Inflammatory macrophage treated with lipopolysaccharide for 4 hours (primary cell): ENCODE data around the gene SEZ6L.

Experiments used
- DNase-seq: peaks from one replicate; pipeline ENCODE4 v3.0.0-alpha.2; 2020

SEZ6L gene

DNA sequence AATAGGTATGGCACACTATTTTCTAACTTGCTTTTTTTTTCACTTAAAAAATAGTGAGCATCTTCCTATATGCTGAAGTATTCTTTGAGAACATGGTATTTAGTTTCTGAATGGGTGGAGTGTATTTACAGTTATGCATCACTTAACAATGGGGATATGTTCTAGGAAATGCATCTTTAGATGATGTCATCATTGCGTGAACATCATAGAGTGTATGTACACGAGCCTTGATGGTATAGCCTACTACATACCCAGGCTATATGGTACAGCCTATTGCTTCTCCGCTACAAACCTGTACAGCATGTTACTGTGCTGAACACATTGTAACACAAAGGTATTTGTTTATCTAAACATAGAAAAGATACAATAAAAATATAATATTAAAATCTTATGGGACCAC, 135.5 kb downstream of the SEZ6L start:
- no peak for DNase-seq

DNA sequence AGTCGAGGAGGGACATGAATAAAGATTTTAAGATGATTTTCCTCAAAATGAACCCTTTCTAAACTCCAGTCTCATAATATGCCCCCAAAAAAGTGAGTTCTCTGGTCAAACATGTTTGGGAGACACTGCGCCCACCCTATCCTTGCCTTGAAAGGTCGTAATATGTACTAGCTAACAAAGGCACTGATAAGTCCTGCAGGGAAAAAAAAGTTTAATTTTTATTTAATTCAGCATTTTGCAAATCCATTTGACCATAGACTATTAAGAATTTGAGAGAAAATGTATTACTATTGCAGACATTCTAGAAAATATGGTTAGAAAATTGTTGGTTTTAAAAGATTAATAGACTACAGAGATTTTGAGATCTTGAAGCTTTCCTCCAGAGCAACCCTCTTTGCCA, 139.2 kb downstream of the SEZ6L start:
- no peak for DNase-seq

DNA sequence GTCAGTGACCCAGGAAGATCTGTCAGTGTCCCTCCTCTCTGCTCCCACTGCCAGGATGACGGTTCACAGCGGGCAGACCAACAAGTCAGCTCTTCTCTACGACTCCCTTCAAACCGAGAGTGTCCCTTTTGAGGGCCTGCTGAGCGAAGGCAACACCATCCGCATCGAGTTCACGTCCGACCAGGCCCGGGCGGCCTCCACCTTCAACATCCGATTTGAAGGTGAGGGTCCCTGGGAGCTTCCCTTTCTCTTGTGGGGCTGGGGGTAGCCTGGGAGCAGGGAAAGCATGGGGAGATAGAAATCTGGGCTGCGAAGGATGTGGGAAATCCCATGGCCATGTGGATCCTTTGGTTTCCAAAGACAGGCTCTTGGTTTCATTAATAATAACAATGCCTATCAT, 141.4 kb downstream of the SEZ6L start:
- DNase-seq = no peak

DNA sequence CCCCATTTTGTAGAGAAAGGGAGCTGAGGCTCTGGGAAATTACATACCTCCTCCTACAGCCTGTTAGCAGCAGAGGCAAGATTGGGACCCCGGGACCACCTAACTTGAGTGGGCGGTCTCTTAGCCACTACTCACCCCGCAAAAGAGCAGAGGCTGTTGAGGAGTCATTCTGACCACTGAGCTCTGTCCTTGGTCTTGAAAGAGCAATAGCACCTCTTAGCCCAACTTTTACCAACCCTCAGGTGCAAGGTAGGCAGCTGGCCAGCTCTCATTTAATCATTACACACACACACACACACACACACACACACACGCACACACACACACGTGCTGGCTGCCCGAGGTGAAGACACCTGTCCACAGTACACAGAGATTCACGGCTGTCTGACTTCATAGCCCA, 144.0 kb downstream of the SEZ6L start:
- no peak for DNase-seq

DNA sequence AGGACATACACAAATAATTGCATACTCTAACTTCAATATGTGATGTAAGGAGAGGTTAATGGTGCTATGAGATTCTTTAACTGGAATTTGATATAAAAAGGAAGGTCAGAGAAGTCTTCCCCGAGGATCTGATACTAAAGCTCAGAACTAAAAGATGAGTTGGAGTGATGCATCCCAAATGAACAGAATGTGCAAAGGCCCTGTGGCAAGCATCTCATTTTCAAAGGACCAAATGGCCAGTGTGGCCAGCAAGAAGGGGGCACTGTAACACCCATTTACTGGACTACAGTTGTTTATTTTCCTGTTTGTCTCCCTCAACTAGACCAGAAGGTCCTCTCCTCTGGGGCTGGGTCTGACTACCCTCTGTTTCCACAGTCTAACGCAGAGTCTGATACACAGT, 144.9 kb downstream of the SEZ6L start:
- no peak for DNase-seq

DNA sequence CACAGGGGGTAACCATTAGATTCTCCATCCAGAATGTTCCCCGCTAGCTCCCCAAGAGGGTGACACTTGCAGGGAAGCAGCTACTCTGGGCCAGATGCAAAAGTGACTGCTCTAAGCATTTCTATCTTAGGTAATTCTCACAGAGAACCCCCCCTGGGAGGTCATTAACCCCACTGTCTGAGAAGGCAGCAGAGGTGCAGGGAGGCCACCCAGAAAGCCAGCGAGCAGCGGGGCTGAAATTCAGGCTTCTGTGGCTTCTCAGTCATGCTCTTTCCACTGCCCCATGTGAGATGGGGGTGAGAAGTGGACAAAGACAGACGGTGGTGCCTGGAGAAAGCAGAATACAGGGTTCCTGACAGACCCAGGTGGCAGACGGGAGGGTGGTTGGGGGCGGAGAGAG, 145.4 kb downstream of the SEZ6L start:
- no peak for DNase-seq

DNA sequence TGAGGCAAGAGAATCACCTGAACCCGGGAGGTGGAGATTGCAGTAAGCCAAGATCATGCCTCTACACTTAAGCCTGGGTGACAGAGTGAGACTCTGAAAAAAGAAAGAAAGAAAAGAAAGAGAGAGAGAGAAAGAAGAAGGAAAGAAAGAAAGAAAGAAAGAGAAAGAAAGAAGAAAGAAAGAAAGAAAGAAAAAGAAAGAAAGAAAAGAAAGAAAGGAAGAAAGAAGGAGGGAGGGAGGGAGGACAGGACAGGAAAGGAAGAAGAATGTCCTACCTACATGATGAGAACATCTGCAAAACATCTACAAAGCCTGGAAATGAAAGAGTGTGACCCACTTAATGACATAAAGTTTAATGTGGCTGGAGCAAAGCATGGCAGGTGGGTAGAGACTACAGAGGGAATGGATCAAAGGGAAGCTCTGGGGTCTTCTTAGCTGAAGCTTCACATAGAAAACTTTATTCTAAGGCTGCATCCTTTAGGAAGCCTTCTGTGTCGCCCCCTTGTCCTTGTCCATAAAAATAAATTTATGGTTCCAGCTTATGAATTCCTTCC, 147.5 kb downstream of the SEZ6L start:
- no peak for DNase-seq

DNA sequence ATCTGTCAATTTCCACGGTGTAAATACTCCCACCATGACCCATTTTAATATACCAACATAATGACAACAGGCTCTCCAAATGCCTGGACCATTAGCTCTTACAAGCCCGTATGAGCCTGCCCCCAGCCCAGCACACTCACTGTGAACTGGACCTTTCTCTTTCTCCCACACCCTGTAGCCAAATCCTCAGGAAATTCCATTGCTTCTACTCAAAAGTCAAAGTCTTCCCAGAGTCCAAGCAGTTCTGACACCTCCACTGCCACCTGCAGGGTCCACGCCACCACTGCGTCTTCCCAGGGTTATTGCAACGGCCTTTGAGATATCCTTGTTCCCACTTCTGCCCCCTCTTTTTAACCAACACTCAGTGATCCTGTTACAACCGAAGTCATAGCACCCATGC, 149.7 kb downstream of the SEZ6L start:
- DNase-seq = no peak

DNA sequence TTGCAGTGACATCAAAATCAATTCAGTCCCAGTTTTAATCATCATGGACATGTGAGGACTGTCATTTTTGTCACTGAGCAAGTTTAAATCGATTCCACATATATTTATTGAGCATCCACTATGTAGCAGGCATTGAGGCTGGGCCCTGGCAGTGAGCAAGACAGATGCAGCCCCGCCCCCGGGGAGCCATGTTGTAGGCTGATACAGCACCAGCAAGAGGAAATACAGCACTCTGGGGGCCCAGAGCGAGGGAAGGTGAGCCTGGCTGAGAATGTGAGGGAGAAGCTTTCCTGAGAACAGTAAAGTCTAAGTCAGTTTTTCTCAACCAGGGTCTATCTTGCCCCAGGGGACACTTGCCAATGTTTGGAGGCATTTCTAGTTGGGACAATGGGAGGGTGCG, 151.2 kb downstream of the SEZ6L start:
- no peak for DNase-seq

DNA sequence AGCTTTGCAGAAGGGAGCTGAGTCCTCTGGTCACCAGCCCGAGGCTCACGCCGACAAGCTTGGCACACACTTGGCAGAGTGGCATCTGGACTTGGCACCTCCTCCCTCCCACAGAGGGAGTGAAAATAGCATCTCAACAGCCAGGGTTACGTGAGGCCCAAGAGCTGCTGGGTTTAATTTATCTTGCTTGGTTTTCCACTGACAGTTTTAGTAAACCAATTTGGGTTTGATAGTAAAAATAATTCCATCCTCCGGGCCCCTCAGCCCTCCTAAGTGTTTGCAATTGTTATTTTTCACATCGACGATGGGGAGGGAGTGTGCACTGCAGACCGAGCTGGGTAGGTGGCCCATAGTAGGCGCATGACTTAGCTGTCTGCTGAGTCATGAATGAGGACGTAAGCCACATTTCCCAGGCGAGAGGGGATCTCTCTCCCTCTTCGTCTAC, 152.2 kb downstream of the SEZ6L start:
- DNase-seq = no peak

DNA sequence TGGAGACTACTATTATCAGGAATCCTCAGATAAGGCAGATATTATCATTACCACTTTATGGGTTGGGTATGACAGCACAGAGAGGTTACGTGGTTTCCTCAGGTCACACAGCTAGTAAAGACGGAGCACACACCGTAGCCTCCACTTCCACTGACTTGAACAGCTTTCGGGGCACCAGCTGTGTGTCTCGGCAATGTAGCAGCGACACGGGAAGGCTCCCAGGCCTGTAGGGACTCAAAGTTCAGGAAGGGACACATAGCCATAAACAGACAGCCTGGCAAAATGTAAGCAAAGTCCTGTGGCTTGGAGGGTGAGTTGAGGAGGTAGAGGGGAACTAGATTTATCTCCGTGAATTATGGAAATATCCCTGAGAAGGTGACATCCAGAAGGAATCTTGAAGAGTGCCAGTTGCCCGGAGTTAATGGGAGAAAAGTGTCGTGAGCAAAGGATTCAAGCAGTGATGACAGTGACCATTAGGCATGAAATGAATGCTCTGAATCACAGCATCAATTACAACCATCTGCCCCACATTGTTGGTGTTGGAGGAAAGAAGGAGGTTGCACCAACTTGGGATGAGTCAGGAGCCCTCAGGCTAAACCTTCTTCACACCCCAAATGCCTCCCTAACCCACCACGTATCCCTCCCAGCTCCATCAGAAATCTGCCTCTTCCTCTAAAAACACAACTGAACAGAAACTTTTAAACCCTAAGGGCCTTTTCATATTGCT, 153.1 kb downstream of the SEZ6L start:
- DNase-seq = no peak

DNA sequence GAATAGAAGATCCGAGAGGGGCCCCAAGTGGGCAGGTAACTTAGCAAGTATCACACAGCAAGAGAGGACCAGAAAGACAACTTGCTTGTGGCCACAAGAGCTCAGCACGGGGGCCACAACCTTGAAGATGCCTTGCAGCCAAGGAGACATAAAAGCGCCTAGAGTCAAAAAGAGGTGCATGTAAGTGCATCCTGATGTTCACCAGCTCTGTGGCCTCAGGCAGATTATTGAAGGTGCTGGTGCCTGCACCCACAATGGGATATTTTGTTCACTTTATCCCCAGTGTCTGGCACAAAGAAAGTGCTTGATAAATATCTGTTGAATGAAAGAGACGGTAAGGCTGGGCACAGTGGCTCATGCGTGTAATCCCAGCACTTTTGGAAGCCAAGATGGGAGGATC, 153.8 kb downstream of the SEZ6L start:
- DNase-seq = no peak

DNA sequence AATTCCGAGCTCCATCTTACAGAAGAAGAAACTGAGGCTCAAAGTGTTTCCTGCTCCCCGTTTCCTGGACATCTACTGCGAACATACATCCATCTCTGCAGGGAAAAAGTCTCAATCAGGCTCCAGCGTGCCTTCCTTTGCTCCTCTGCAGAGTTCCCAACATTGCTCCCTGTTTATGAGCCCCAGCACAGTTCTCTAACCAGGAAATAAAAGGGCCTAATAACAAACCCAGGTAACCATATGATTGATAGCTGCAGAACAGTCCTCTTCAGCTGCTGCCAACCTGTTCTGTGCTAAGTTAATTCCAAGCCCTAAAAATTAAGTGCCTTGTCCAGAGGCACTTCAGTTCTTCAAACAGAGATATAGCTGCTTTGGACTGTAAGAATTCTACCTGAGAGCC, 154.9 kb downstream of the SEZ6L start:
- no peak for DNase-seq

DNA sequence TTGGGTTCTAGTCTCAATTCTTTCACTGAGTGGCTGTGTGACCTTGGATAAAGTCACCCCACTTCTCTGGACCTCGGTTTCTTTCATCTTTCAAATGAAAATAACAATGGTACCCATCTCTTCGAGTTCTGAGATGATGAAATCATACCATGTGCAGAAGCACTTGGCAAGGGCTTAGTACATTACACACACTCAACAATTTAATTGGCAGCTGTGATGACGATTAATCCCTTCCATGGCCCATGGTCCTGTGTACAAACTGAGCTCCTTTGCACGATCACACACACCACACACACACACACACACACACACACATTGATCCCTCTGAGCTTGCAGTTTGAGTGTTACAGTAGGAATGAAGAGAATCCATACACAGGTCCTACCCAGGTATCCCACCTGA, 156.4 kb downstream of the SEZ6L start:
- DNase-seq = no peak

DNA sequence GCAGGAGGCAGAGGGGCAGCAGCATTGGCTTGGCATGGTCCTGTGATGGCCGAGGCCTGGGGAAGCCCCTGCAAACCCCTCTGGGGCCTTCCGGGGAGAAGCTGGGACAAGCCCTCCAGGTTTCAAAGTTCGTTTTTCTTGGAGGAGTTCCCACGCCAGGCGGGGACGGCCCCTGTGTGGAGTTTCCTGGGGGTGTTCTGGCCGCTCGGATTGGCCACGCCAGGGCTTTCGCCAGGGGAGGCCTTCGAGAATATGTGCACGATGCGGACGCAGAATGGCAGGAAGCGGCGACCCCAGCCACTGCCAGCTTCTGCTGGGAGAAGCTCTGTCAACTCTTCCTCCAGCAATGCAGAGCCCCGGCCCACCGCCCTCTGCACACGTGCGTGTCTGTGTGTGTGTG, 157.5 kb downstream of the SEZ6L start:
- no peak for DNase-seq

DNA sequence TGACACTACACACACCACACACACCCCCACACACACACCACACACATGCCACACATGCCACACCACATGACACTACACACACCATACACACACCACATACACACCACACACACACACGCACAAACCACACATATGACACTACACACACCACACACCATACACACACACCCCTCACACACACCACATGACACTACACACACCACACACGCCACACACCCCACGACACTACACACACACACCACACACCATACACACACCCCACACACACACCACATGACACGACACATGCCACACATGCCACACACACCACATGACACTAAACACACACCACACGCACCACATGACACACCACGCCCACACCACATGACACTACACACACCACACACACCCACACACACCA, 158.0 kb downstream of the SEZ6L start:
- DNase-seq = no peak

DNA sequence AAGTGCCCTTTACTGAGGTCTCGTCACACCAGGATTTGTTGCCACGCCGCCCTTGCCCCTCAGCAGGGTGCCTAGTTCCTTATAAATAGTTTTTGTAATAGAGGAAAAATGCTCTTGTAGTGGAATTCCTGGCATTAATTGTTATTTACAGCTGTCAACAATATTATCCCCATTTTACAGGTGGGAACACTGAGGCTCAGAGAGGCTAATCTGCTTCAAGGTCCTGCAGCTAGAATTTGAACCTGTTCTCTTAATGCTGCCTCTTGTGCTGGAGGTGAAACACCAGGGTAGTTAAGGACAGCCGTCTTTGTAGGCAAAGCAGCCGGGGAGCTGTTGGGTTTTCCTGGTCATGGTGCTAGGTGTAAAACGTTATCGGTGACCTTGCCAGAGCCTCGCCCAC, 159.0 kb downstream of the SEZ6L start:
- no peak for DNase-seq

DNA sequence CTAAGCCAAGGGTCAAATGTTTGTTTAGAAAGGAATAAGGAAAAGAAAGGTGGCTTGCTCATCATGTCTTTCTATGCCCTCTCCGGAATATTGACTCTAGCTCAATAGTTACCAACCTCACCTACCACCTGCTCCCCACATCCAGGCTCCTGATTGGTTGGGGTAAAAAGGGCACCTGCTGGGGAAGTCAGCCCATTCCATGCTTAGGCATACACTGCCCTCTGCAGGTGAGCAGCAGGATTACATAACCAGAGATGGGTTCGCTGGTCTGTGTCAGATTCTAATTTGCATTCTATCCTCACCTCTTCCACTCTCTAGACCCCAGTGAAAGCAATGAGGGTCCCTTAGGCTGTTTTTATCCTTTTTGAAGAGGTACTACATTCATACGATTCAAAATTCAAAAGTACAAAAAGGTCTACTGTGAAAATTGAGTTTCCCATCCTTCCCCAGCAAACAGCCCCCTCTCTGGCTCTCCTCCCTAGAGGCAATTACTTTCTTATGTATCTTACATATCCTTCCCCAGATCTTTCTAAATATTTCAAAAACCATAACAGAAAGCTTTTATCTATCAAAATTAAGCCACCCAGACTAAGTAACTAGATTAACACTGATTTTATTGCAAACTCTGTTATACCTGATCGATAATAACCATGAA, 161.8 kb downstream of the SEZ6L start:
- peak; percentile 31 for DNase-seq

DNA sequence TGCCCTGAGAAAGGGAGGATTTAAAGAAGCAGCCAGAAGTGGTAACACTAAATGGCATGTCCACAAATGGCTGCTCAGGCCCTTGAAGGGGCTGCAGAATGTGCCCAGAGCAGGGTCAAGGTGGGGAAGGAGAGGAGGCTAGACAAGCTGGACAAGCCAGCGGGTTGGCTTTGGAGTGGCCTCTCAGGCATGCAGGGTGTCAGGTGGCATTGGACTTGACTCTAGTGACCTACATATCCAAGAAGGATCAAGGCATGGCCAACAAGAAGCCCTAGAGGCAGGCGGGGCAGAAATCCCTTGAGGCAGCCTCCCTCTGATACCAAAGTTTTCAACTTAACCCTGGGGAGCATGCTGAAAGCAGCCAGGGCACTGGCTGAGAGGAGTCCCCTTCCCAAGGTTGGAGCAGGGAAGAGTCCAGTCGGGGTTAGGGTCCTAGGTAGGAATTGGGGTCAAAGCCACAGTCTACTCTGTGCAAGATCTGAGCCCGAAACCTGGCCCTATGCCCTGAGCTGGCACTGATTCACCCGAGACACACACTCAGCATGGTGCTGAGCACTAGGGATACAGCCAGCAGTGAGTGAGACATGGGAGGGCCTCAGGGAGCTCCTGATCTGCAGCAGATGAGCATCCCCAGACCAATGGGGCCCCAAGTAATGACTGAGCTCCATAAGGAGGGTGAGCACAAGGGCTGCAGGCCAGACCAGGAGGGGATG, 164.0 kb downstream of the SEZ6L start:
- no peak for DNase-seq

DNA sequence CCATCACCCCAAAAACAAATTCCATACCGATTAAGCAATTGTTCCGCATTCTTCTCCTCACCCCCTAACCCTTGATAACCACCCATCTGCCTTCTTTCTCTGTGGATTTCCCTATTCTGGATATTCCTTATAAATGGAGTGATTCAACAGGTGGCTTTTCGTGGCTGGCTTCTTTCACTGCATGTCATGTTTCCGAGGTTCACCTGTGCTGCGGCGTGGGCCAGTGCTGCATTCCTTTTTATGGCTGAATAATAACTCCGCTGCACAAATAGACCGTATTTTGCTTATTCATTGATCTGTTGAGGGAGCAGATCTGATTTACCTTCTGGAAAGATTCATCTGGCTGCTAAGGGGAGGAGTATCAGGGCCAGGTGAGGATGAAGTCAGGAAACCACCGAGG, 165.0 kb downstream of the SEZ6L start:
- DNase-seq = no peak

DNA sequence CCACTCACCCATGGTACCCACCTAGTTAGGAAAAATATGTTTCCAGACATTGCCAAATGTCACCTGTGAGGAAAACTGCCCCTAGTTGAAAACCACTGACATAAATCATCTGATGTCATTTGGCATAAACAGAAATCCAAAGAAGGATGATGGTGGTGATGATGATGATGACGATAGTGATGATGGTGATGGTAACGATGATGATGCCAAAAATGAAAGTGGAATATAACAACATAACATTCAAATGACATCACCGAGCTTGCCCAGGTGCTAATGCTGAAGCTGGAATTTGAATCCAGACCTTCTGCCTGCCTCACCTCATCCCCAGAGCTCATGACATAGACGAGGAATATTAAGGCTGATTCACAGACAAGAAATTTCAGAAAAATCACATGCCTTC, 167.5 kb downstream of the SEZ6L start:
- DNase-seq = no peak

DNA sequence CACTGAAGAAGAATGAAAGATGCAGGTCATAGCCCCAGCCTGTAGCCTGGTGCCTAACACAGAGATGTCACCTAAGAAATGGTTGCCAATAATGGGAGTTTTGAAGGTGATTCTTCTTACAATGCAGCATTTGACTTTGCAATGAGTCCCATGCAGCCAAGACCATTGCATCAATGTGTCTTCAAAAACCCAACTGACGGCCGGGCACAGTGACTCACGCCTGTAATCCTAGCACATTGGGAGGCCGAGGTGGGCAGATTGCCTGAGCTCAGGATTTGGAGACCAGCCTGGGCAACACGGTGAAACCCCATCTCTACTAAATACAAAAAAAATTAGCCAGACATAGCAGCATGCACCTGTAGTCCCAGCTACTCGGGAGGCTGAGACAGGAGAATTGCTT, 170.5 kb downstream of the SEZ6L start:
- no peak for DNase-seq

DNA sequence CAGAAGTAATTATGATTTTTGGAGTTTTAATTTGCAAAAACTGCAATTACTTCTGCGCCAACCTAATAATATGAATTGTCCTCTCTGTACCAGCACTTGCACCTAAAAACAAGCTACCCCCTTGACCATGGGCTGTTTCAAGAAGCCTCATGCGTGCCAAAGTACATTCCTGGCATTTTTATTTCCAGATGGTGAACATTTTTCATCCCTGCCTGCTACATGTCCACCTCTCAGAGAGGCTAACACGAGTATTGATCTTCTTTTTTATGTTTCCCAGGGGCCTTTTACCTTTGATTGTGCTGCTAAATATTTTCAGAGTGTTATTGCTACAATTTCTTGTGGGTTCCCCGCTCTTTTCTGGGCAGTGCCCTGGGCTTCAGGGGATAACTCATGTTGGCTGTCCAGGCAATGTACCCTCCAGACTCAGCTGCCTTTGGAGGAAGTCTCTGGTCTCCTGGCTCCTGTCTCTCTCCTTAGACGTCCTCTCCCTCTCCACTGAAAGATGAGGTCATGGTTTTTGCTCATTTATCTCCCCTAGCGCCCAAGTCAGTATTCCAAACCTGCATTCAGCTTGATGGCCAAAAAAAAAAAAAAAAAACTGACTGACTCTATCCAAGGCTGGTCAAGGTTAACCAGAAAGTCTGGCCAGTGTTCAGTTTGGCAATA, 173.6 kb downstream of the SEZ6L start:
- DNase-seq = no peak
